K562 (cell line): ENCODE results near the gene ATP6V0C. TPM values are rescaled to one million over a fixed set of nuclear protein-coding genes. Genes with fewer than 3 reads are reported as not detected.
A peak's percentile ranks its signal among the peaks of the same experiment; 100 is the strongest.

Experiments
- BACH1 ChIP-seq: fragments of 200-800 bp; sonication (Bioruptor generic); IDR thresholded peaks from 2 replicates; pipeline ENCODE4 v1.6.1; 2016; ENCODE audit warnings: missing genetic modification characterization, missing compliant biosample characterization
- BDP1 ChIP-seq: IDR thresholded peaks from 3 replicates; pipeline ENCODE4 v1.6.1; 2011; ENCODE audit not compliant: insufficient read length, insufficient read depth
- ELF2 ChIP-seq: fragments of 250-450 bp; sonication (Bioruptor Pico); IDR thresholded peaks from 2 replicates; pipeline ENCODE4 v1.5.0; 2021; ENCODE audit warnings: mild to moderate bottlenecking
- MAZ ChIP-seq, 2 experiments: fragments of 450-650 bp in 1 of 2; sonication (generic) in 1 of 2; formaldehyde crosslinking; IDR thresholded peaks in 1 of 2; conservative IDR thresholded peaks in 1 of 2; 2 replicates each; pipeline versions ENCODE4 v1.4.0 to v1.5.0; 2020; ENCODE audit warnings: mild to moderate bottlenecking in 1 of 2, missing genetic modification reagents in 1 of 2
- NFIX ChIP-seq: fragments of 250-450 bp; sonication (Bioruptor Pico); IDR thresholded peaks from 2 replicates; pipeline ENCODE4 v1.4.0; 2020; ENCODE audit warnings: low read depth, mild to moderate bottlenecking, moderate library complexity
- PREB ChIP-seq: sonication (generic); formaldehyde crosslinking; IDR thresholded peaks from 2 replicates; pipeline ENCODE4 v1.8.1; 2023; ENCODE audit warnings: mild to moderate bottlenecking, missing genetic modification reagents
- PRMT5 ChIP-seq: sonication (generic); formaldehyde crosslinking; IDR thresholded peaks from 2 replicates; pipeline ENCODE4 v1.5.0; 2020; ENCODE audit warnings: missing genetic modification reagents
- SAP30 ChIP-seq: fragments of 200-600 bp; sonication (generic); IDR thresholded peaks from 2 replicates; pipeline ENCODE4 v1.6.1; 2012; ENCODE audit warnings: borderline replicate concordance, low read depth, mild to moderate bottlenecking, moderate library complexity, low read length, control low read depth, inconsistent platforms; ENCODE audit not compliant: insufficient read depth, poor library complexity, severe bottlenecking
- SIX5 ChIP-seq, 2 experiments: IDR thresholded peaks; 2 replicates each; pipeline ENCODE4 v1.6.1; 2011; ENCODE audit warnings: low read length in 2 of 2, borderline replicate concordance in 1 of 2, low read depth in 1 of 2, mild to moderate bottlenecking in 1 of 2, moderate library complexity in 1 of 2; ENCODE audit not compliant: insufficient read depth in 1 of 2
- TAF1 ChIP-seq: IDR thresholded peaks from 2 replicates; pipeline ENCODE4 v1.6.1; 2011; ENCODE audit warnings: mild to moderate bottlenecking, low read length, moderate library complexity; ENCODE audit not compliant: insufficient read depth, control insufficient read depth, severe bottlenecking; ENCODE audit errors: extremely low read depth
- YY1 ChIP-seq, 3 experiments: IDR thresholded peaks; 2 replicates each; pipeline ENCODE4 v1.6.1; 2011; ENCODE audit warnings: low read length in 2 of 3, mild to moderate bottlenecking in 2 of 3, moderate library complexity in 2 of 3, borderline replicate concordance in 1 of 3, control low read depth in 1 of 3, low read depth in 1 of 3; ENCODE audit not compliant: insufficient read depth in 3 of 3, insufficient replicate concordance in 2 of 3, control insufficient read depth in 1 of 3, insufficient read length in 1 of 3; ENCODE audit errors: extremely low read depth in 1 of 3
- ZBTB8A ChIP-seq: fragments of 450-650 bp; IDR thresholded peaks from 2 replicates; pipeline ENCODE4 v1.6.1; 2018; ENCODE audit warnings: mild to moderate bottlenecking, moderate library complexity; ENCODE audit not compliant: partially characterized antibody
- ZMIZ1 ChIP-seq, 2 experiments: fragments of 150-350 bp in 1 of 2; IDR thresholded peaks; 2 replicates each; pipeline ENCODE4 v1.6.1; 2012 to 2016; ENCODE audit warnings: low read depth in 2 of 2, low read length in 2 of 2, mild to moderate bottlenecking in 1 of 2, moderate library complexity in 1 of 2
- ZNF551 ChIP-seq: fragments of 250-450 bp; sonication (Bioruptor Pico); IDR thresholded peaks from 2 replicates; pipeline ENCODE4 v1.5.0; 2021; ENCODE audit warnings: mild to moderate bottlenecking, moderate library complexity
- ZNF696 ChIP-seq: fragments of 250-450 bp; sonication (Bioruptor Pico); conservative IDR thresholded peaks from 2 replicates; pipeline ENCODE4 v1.4.0; 2020; ENCODE audit warnings: mild to moderate bottlenecking, moderate library complexity
- polyA plus RNA-seq, 8 experiments: library from polyadenylated mRNA; depleted of rRNA in 4 of 8; stranded (reverse) in 5 of 8; unstranded in 3 of 8; fragments of >200 nt; fragmentation: Nextera tagmentation in 2 of 8; fragmentation: Illumina TruSeq in 1 of 8; extraction: Ambion mirVana in 2 of 8; extraction: Trizol in 1 of 8; gene quantifications; 2 replicates each; pipeline versions ENCODE4 v1.2.1 to v1.2.3, GENCODE V29; 2011 to 2014; ENCODE audit warnings: inconsistent platforms in 1 of 8, missing spikeins in 1 of 8
- total RNA-seq, 7 experiments: library from RNA; depleted of rRNA in 6 of 7; stranded (reverse); fragments of >200 nt in 6 of 7; fragmentation: Illumina TruSeq in 2 of 7; extraction: Trizol in 2 of 7; gene quantifications; 2 replicates each; pipeline versions ENCODE4 v1.2.1 to v1.2.3, GENCODE V29; 2011 to 2021; ENCODE audit warnings: low replicate concordance in 1 of 7

Gene ATP6V0C
- total and polyA plus RNA-seq, 9 of the 15 experiments (the other 6 are each of a cell fraction or from before 2014, with no cell fraction given): 2.9 to 228 (median 22.7) TPM

- TF ChIP-seq PRMT5 (CRISPR knock-in tag): no peak
- no peak for TF ChIP-seq BDP1
- no peak for TF ChIP-seq SIX5 (IDR thresholded peaks at IDR 0.05; ENCODE audit: borderline replicate concordance in 1 of 2, insufficient read depth in 1 of 2, low read depth in 1 of 2, low read length in 2 of 2)
- TF ChIP-seq NFIX (CRISPR knock-in tag): no peak
- peak; percentile 53 for TF ChIP-seq TAF1
- TF ChIP-seq MAZ (CRISPR knock-in tag; conservative IDR thresholded peaks at IDR 0.05 in 1 of 2, IDR thresholded peaks at IDR 0.05 in 1 of 2): peak; percentile 11 to 75
- no peak for TF ChIP-seq ELF2 (CRISPR knock-in tag)
- TF ChIP-seq PREB (CRISPR knock-in tag): no peak
- peak; percentile 87 for TF ChIP-seq SAP30
- TF ChIP-seq ZBTB8A: no peak
- no peak for TF ChIP-seq ZMIZ1 (IDR thresholded peaks at IDR 0.05; ENCODE audit: low read depth in 2 of 2, low read length in 2 of 2)
- TF ChIP-seq YY1 (IDR thresholded peaks at IDR 0.05; ENCODE audit: borderline replicate concordance in 1 of 3, control insufficient read depth in 1 of 3, extremely low read depth in 1 of 3, insufficient read depth in 3 of 3, insufficient read length in 1 of 3, insufficient replicate concordance in 2 of 3, low read depth in 1 of 3, low read length in 2 of 3): peak in 2 of 3 experiments; percentile 53 to 60
- no peak for TF ChIP-seq ZNF551 (CRISPR knock-in tag)
- no peak for TF ChIP-seq BACH1
- no peak for TF ChIP-seq ZNF696 (CRISPR knock-in tag)
These were observed 39.5 kb upstream of the ATP6V0C start (continued) for GRCh38 chr16:2473999-2474876.
